Liver (tissue), 9 donors: ENCODE results near the gene NFATC2. TPM values are rescaled to one million over a fixed set of nuclear protein-coding genes. Genes with fewer than 3 reads are reported as not detected.

Experiments
- DNase-seq: peaks from one replicate; pipeline ENCODE4 v3.0.0-alpha.2; 2017; ENCODE audit warnings: low spot score
- H3K27ac ChIP-seq, 2 donors: one replicate each; pipeline ENCODE4 v1.7.0; 2013; ENCODE audit warnings: inconsistent platforms in 2 of 2, low read length in 2 of 2, control low read depth in 1 of 2, low read depth in 1 of 2, mild to moderate bottlenecking in 1 of 2
- H3K27me3 ChIP-seq, 4 donors: one replicate each; pipeline versions ENCODE4 v1.6.1 to v1.7.0; 2013; ENCODE audit warnings: low read length in 3 of 4, inconsistent platforms in 1 of 4, mild to moderate bottlenecking in 1 of 4, moderate library complexity in 1 of 4; ENCODE audit not compliant: control insufficient read depth in 4 of 4, insufficient read depth in 4 of 4
- H3K36me3 ChIP-seq, 4 donors: one replicate each; pipeline versions ENCODE4 v1.6.1 to v1.7.0; 2013; ENCODE audit warnings: low read length in 3 of 4, mild to moderate bottlenecking in 3 of 4, low read depth in 1 of 4, moderate library complexity in 1 of 4; ENCODE audit not compliant: control insufficient read depth in 4 of 4, insufficient read depth in 3 of 4
- H3K4me1 ChIP-seq, 4 donors: one replicate each; pipeline versions ENCODE4 v1.6.1 to v1.7.0; 2013; ENCODE audit warnings: low read length in 3 of 4, mild to moderate bottlenecking in 3 of 4, moderate library complexity in 1 of 4; ENCODE audit not compliant: control insufficient read depth in 4 of 4, insufficient read depth in 4 of 4
- H3K4me3 ChIP-seq, 3 donors: one replicate each; pipeline versions ENCODE4 v1.6.1 to v1.7.0; 2013; ENCODE audit warnings: low read length in 3 of 3, control low read depth in 1 of 3, low read depth in 1 of 3, mild to moderate bottlenecking in 1 of 3
- H3K9ac ChIP-seq, 2 donors: one replicate each; pipeline ENCODE4 v1.7.0; 2013; ENCODE audit warnings: low read length in 2 of 2, mild to moderate bottlenecking in 2 of 2, moderate library complexity in 2 of 2, control low read depth in 1 of 2, low read depth in 1 of 2
- H3K9me3 ChIP-seq, 4 donors: one replicate each; pipeline versions ENCODE4 v1.6.1 to v1.7.0; 2013; ENCODE audit warnings: low read length in 3 of 4; ENCODE audit not compliant: control insufficient read depth in 4 of 4
- ATF3 ChIP-seq: IDR thresholded peaks from 2 replicates; pipeline ENCODE4 v1.6.1; 2016; ENCODE audit warnings: antibody characterized with exemption
- CTCF ChIP-seq: fragments of 150-350 bp; IDR thresholded peaks from 2 replicates; pipeline ENCODE4 v1.5.1; 2017; ENCODE audit warnings: improper control_type of control experiment, low read depth, low read length; ENCODE audit not compliant: missing input control
- FOXA2 ChIP-seq: IDR thresholded peaks from 2 replicates; pipeline ENCODE4 v1.6.1; 2016; ENCODE audit warnings: antibody characterized with exemption
- GABPA ChIP-seq, 2 donors: IDR thresholded peaks in 1 of 2; conservative IDR thresholded peaks in 1 of 2; 2 replicates each; pipeline ENCODE4 v1.6.1; 2016; ENCODE audit warnings: antibody characterized with exemption in 2 of 2, mild to moderate bottlenecking in 1 of 2, moderate library complexity in 1 of 2
- JUND ChIP-seq, 2 donors: IDR thresholded peaks; 2 replicates each; pipeline ENCODE4 v1.6.1; 2016; ENCODE audit warnings: antibody characterized with exemption in 2 of 2
- MAX ChIP-seq: IDR thresholded peaks from 2 replicates; pipeline ENCODE4 v1.6.1; 2016; ENCODE audit warnings: antibody characterized with exemption
- NR2F2 ChIP-seq: IDR thresholded peaks from 2 replicates; pipeline ENCODE4 v1.6.1; 2016; ENCODE audit warnings: antibody characterized with exemption
- RAD21 ChIP-seq, 2 donors: IDR thresholded peaks; 2 replicates each; pipeline ENCODE4 v1.6.1; 2016; ENCODE audit warnings: antibody characterized with exemption in 2 of 2, mild to moderate bottlenecking in 2 of 2
- RXRA ChIP-seq, 2 donors: IDR thresholded peaks; 2 replicates each; pipeline ENCODE4 v1.6.1; 2017 to 2018; ENCODE audit warnings: antibody characterized with exemption in 2 of 2, mild to moderate bottlenecking in 1 of 2
- SP1 ChIP-seq: IDR thresholded peaks from 2 replicates; pipeline ENCODE4 v1.6.1; 2018; ENCODE audit warnings: antibody characterized with exemption, mild to moderate bottlenecking
- YY1 ChIP-seq: IDR thresholded peaks from 2 replicates; pipeline ENCODE4 v1.6.1; 2016; ENCODE audit warnings: antibody characterized with exemption, mild to moderate bottlenecking
- WGBS: extraction: QIAGEN DNeasy Blood & Tissue Kit; methylation state at CpG from one replicate; pipeline ENCODE4 v1.1.7; 2013; 5-methylcytosine and 5-hydroxymethylcytosine counted together
- polyA plus RNA-seq, 2 donors: library from polyadenylated mRNA; stranded (reverse) in 1 of 2; unstranded in 1 of 2; fragments of 200-250 nt in 1 of 2; fragments of >200 nt in 1 of 2; fragmentation: Nextera tagmentation in 1 of 2; extraction: Ambion mirVana in 1 of 2; gene quantifications; one replicate each; pipeline versions ENCODE4 v1.2.1 to v1.2.3, GENCODE V29; 2013 to 2015
- total RNA-seq, 2 donors: library from RNA; depleted of rRNA; stranded (reverse); fragments of >200 nt; gene quantifications; one replicate each; pipeline ENCODE4 v1.2.3, GENCODE V29; 2014
- donor health status: healthy.
- donor health status: healthy.
- donor health status: healthy.
- donor health status: healthy.
- donor health status: healthy.

Gene NFATC2
- total and polyA plus RNA-seq, 4 donors, result 1.2 to 6.7 (median 2.6) TPM

- DNase-seq, result no peak
- Histone ChIP-seq H3K27me3 (no peaks in the 10 kb centered on the region), H3K4me1 (peaks cover 0 to 1% (median 0%) of the 10 kb centered on the region in 4 donors), H3K27ac (no peak overlapping the region), H3K9ac (no peak overlapping the region), H3K4me3 (no peak overlapping the region), H3K36me3 (peaks cover 0 to 20% (median 7%) of the 10 kb centered on the region in 4 donors), H3K9me3 (no peaks in the 10 kb centered on the region)
- WGBS, result 97% methylated on average over 18 of the region's 18 CpGs
- TF ChIP-seq RXRA (IDR thresholded peaks at IDR 0.05) (no peak), NR2F2 (no peak), ATF3 (no peak), GABPA (IDR thresholded peaks at IDR 0.05 in 1 of 2, conservative IDR thresholded peaks at IDR 0.05 in 1 of 2) (no peak), YY1 (no peak), CTCF (no peak), MAX (no peak), RAD21 (IDR thresholded peaks at IDR 0.05) (no peak)
Observed at GRCh38 chr20:51506527-51507215, 35.8 kb downstream of the NFATC2 start.

GRCh38 chr20:51505566-51505965 lies 37.0 kb downstream of the NFATC2 start:
- Histone ChIP-seq H3K4me1 (peaks cover 0 to 1% (median 0%) of the 10 kb centered on the region in 4 donors), H3K27me3 (no peaks in the 10 kb centered on the region), H3K27ac (no peak overlapping the region), H3K9ac (no peak overlapping the region), H3K4me3 (no peak overlapping the region), H3K9me3 (no peaks in the 10 kb centered on the region), H3K36me3 (peaks cover 0 to 16% (median 4%) of the 10 kb centered on the region in 4 donors)
- no peak for DNase-seq
- no peak for TF ChIP-seq GABPA (IDR thresholded peaks at IDR 0.05 in 1 of 2, conservative IDR thresholded peaks at IDR 0.05 in 1 of 2)
- no peak for TF ChIP-seq SP1
- TF ChIP-seq RXRA (IDR thresholded peaks at IDR 0.05), result no peak
- TF ChIP-seq CTCF, result no peak
- WGBS, result 91% methylated on average over 12 of the region's 12 CpGs

GRCh38 chr20:51503376-51503775 lies 39.1 kb downstream of the NFATC2 start:
- peaks cover 0 to 1% (median 0%) of the 10 kb centered on the region in 4 donors for H3K4me1 ChIP-seq
- 87% methylated on average over 4 of the region's 4 CpGs for WGBS
- TF ChIP-seq FOXA2 (no peak), GABPA (IDR thresholded peaks at IDR 0.05 in 1 of 2, conservative IDR thresholded peaks at IDR 0.05 in 1 of 2) (no peak), ATF3 (no peak), CTCF (no peak), MAX (no peak), RAD21 (IDR thresholded peaks at IDR 0.05) (no peak), JUND (IDR thresholded peaks at IDR 0.05) (no peak), YY1 (no peak), RXRA (IDR thresholded peaks at IDR 0.05) (no peak)
- H3K36me3 ChIP-seq, result peaks cover 0 to 10% (median 2%) of the 10 kb centered on the region in 4 donors
- H3K9ac ChIP-seq, result no peak overlapping the region
- no peak for DNase-seq
- H3K27me3 ChIP-seq, result no peaks in the 10 kb centered on the region
- no peaks in the 10 kb centered on the region for H3K9me3 ChIP-seq
- no peak overlapping the region for H3K27ac ChIP-seq
- H3K4me3 ChIP-seq, result no peak overlapping the region
